GM10248 (cell line): Measurements from ENCODE around the gene AMBRA1.

ENCODE experiments used
- CTCF ChIA-PET: fragments of 300-600 bp; sonication (Branson Sonifier 250); formaldehyde crosslinking; extraction: SDS; loops from one replicate; lab custom pipeline; 2021; ENCODE audit warnings: antibody characterized with exemption; lab: Yijun Ruan, JAX
- POLR2A ChIA-PET: fragments of 350-650 bp; sonication (Branson Sonifier 250); formaldehyde crosslinking; extraction: SDS; loops from one replicate; lab custom pipeline; 2020; ENCODE audit warnings: antibody characterized with exemption; lab: Yijun Ruan, JAX
- DNase-seq: peaks from one replicate; pipeline ENCODE4 v3.0.0; 2012; ENCODE audit errors: extremely low spot score
- CTCF ChIP-seq: IDR thresholded peaks from 2 replicates; pipeline ENCODE4 v1.5.1; 2012; ENCODE audit warnings: mild to moderate bottlenecking, low read depth; ENCODE audit errors: extremely low read depth, missing control alignments, control extremely low read depth

AMBRA1 gene

GRCh38 chr11:46431211-46431610 is 162.6 kb downstream of the AMBRA1 start:
- no peak for DNase-seq
- TF ChIP-seq CTCF = no peak
- POLR2A ChIA-PET = interaction anchor here (0.7 kb wide), 1 partner anchor 44 kb away, joined by 3 read pairs; no protein-coding TSS in a partner anchor
- CTCF ChIA-PET = interaction anchor here (0.8 to 2.9 kb wide), 9 partner anchors 10 to 91 kb away, joined by 3 to 9 read pairs (median 4); no protein-coding TSS in a partner anchor

GRCh38 chr11:46429717-46430116 is 164.1 kb downstream of the AMBRA1 start:
- POLR2A ChIA-PET = no interaction called here
- no peak for DNase-seq
- no peak for TF ChIP-seq CTCF
- CTCF ChIA-PET = no interaction called here

GRCh38 chr11:46427364-46427763 is 166.5 kb downstream of the AMBRA1 start:
- DNase-seq = no peak
- CTCF ChIA-PET = no interaction called here
- TF ChIP-seq CTCF = no peak
- POLR2A ChIA-PET = no interaction called here

GRCh38 chr11:46426233-46426991 is 167.4 kb downstream of the AMBRA1 start:
- ChIA-PET CTCF (interaction anchor here (0.7 kb wide), 1 partner anchor 14 kb away, joined by 3 read pairs; no protein-coding TSS in a partner anchor), POLR2A (no interaction called here)
- TF ChIP-seq CTCF = no peak
- DNase-seq = no peak

- TF ChIP-seq CTCF = no peak
- DNase-seq = no peak
- ChIA-PET CTCF (interaction anchor here (1.9 to 2.1 kb wide), 4 partner anchors 9 to 106 kb away, joined by 4 to 9 read pairs (median 5); no protein-coding TSS in a partner anchor), POLR2A (no interaction called here)
Observed at GRCh38 chr11:46422588-46422987, 171.2 kb downstream of the AMBRA1 start.

GRCh38 chr11:46421257-46421880 is 172.5 kb downstream of the AMBRA1 start:
- ChIA-PET POLR2A (no interaction called here), CTCF (interaction anchor here (1.4 to 2.1 kb wide), 3 partner anchors 11 to 108 kb away, joined by 3 to 9 read pairs (median 5); no protein-coding TSS in a partner anchor)
- no peak for DNase-seq
- TF ChIP-seq CTCF = no peak
